GM11168 (cell line): ENCODE results near the gene TMEM217.

Experiments
- in situ Hi-C: fragments of 300-500 bp; cut with MboI; formaldehyde crosslinking; loops from one replicate; pipeline ENCODE4 v1.12.0; 2022; ENCODE audit warnings: low sequenced_read_pairs; ENCODE audit not compliant: unreplicated experiment

The TMEM217 gene

GRCh38 chr6:37172912-37173492 is 84.9 kb downstream of the TMEM217 start:
- in situ Hi-C loops = loop anchor here (5.0 kb wide), 1 partner anchor 121 kb away; no protein-coding TSS in a partner anchor

- in situ Hi-C loops = loop anchor here (5.0 kb wide), 1 partner anchor 120 kb away; no protein-coding TSS in a partner anchor
Observed at GRCh38 chr6:37171970-37172812, 85.8 kb downstream of the TMEM217 start.

- in situ Hi-C loops = loop anchor here (5.0 kb wide), 1 partner anchor 119 kb away; no protein-coding TSS in a partner anchor
Observed at GRCh38 chr6:37171201-37171969, 86.6 kb downstream of the TMEM217 start.

- in situ Hi-C loops = loop anchor here (5.0 kb wide), 1 partner anchor 118 kb away; no protein-coding TSS in a partner anchor
Observed at GRCh38 chr6:37170273-37171200, 87.4 kb downstream of the TMEM217 start.

GRCh38 chr6:37169496-37170272 is 88.3 kb downstream of the TMEM217 start, which contains the start of gene PIM1:
TSS of gene PIM1 (plus strand) at chr6:37170152. CDS start at chr6:37170576, 424 bp downstream.
- in situ Hi-C loops = loop anchor here (5.0 kb wide), 1 partner anchor 117 kb away; no protein-coding TSS in a partner anchor

GRCh38 chr6:37168811-37169495 is 89.0 kb downstream of the TMEM217 start:
- in situ Hi-C loops = no loop called here

- in situ Hi-C loops = no loop called here
Observed at GRCh38 chr6:37168163-37168758, 89.7 kb downstream of the TMEM217 start.

- in situ Hi-C loops = no loop called here
Observed at GRCh38 chr6:37162740-37163139, 95.2 kb downstream of the TMEM217 start.
